GM18868 (cell line): ENCODE data around the gene NAA20.

Experiments used
- ATAC-seq: cut with Tn5 transposase; IDR thresholded peaks from one replicate; pipeline ENCODE4 v1.9.1; 2021; ENCODE audit warnings: mild to moderate bottlenecking, moderate library complexity; ENCODE audit not compliant: unreplicated experiment

The NAA20 gene

GRCh38 chr20:20017001-20017843 is at the start of gene NAA20:
NAA20 (plus strand) TSS chr20:20017362; CDS start chr20:20017397, 35 bp downstream.
- peak; percentile 98 for ATAC-seq

GRCh38 chr20:19967445-19967844 is 49.7 kb upstream of the NAA20 start:
- no peak for ATAC-seq

GRCh38 chr20:19968028-19968427 is 49.1 kb upstream of the NAA20 start:
- no peak for ATAC-seq

- no peak for ATAC-seq
Measured at GRCh38 chr20:19968466-19969073, 48.6 kb upstream of the NAA20 start.

- ATAC-seq, result no peak
Measured at GRCh38 chr20:19969106-19969505, 48.1 kb upstream of the NAA20 start.

- ATAC-seq, result no peak
Measured at GRCh38 chr20:19969507-19970255, 47.5 kb upstream of the NAA20 start.

GRCh38 chr20:19970256-19970765 is 46.9 kb upstream of the NAA20 start:
- no peak for ATAC-seq

GRCh38 chr20:19971116-19971515 is 46.0 kb upstream of the NAA20 start:
- ATAC-seq, result no peak

- ATAC-seq, result no peak
Measured at GRCh38 chr20:19973961-19974629, 43.1 kb upstream of the NAA20 start.

- no peak for ATAC-seq
Measured at GRCh38 chr20:19974630-19975435, 42.3 kb upstream of the NAA20 start.

GRCh38 chr20:19975436-19975799 is 41.7 kb upstream of the NAA20 start:
- ATAC-seq, result no peak

- ATAC-seq, result no peak
Measured at GRCh38 chr20:19975901-19976300, 41.3 kb upstream of the NAA20 start.

GRCh38 chr20:19976595-19977372 is 40.4 kb upstream of the NAA20 start:
- no peak for ATAC-seq

- ATAC-seq, result no peak
Measured at GRCh38 chr20:19977373-19977770, 39.8 kb upstream of the NAA20 start.

- ATAC-seq, result no peak
Measured at GRCh38 chr20:19978511-19979210, 38.5 kb upstream of the NAA20 start.

GRCh38 chr20:19981031-19981451 is 36.1 kb upstream of the NAA20 start:
- ATAC-seq, result no peak

GRCh38 chr20:19986419-19986818 is 30.7 kb upstream of the NAA20 start:
- no peak for ATAC-seq

GRCh38 chr20:19987046-19987445 is 30.1 kb upstream of the NAA20 start:
- no peak for ATAC-seq

GRCh38 chr20:19990850-19991249 is 26.3 kb upstream of the NAA20 start:
- ATAC-seq, result no peak
